WTC11 (cell line): Measurements from ENCODE around the gene CLDN5. TPM values are rescaled to one million over a fixed set of nuclear protein-coding genes. Genes with fewer than 3 reads are reported as not detected.

Experiments used
- ATAC-seq: fragments of 200-7000 bp; cut with Tn5 transposase; 2 replicates; pipeline ENCODE4 v1.10.0; 2021; ENCODE audit warnings: mild to moderate bottlenecking, moderate library complexity
- CTCF ChIA-PET: fragments of 300-600 bp; sonication (Branson Sonifier 250); formaldehyde crosslinking; loops from one replicate; lab custom pipeline; 2021; ENCODE audit warnings: antibody characterized with exemption; lab: Charles Lee
- POLR2A ChIA-PET: fragments of 350-600 bp; sonication (Branson Sonifier 250); formaldehyde crosslinking; loops from one replicate; lab custom pipeline; 2021; ENCODE audit warnings: antibody characterized with exemption; lab: Charles Lee
- DNase-seq: peaks from one replicate; pipeline ENCODE4 v3.0.0; 2021; ENCODE audit warnings: low spot score
- H3K27ac Mint-ChIP-seq: 2 replicates; pipeline ENCODE4 v1.8.0; 2021; ENCODE audit warnings: mixed read lengths
- H3K27me3 Mint-ChIP-seq: 2 replicates; pipeline ENCODE4 v1.8.0; 2021; ENCODE audit warnings: low read depth, mild to moderate bottlenecking, moderate library complexity, mixed read lengths
- H3K36me3 Mint-ChIP-seq: 2 replicates; pipeline ENCODE4 v1.8.0; 2021; ENCODE audit warnings: mixed read lengths
- H3K4me1 Mint-ChIP-seq: 2 replicates; pipeline ENCODE4 v1.8.0; 2022; ENCODE audit warnings: mixed read lengths
- H3K4me3 Mint-ChIP-seq: 2 replicates; pipeline ENCODE4 v1.8.0; 2021; ENCODE audit warnings: mild to moderate bottlenecking, moderate library complexity, mixed read lengths
- H3K9me3 Mint-ChIP-seq: 2 replicates; pipeline ENCODE4 v1.8.0; 2021; ENCODE audit warnings: mixed read lengths
- ESRRA ChIP-seq: sonication (generic); formaldehyde crosslinking; IDR thresholded peaks from 2 replicates; pipeline ENCODE4 v1.8.1; 2022; ENCODE audit warnings: mild to moderate bottlenecking, missing genetic modification reagents, borderline replicate concordance
- GRHL2 ChIP-seq: fragments of 250-450 bp; sonication (Bioruptor Pico); IDR thresholded peaks from 2 replicates; pipeline ENCODE4 v1.8.0; 2022; ENCODE audit warnings: mild to moderate bottlenecking, moderate library complexity; ENCODE audit not compliant: insufficient replicate concordance, severe bottlenecking
- HMGA2 ChIP-seq: fragments of 250-450 bp; sonication (Bioruptor Pico); IDR thresholded peaks from 2 replicates; pipeline ENCODE4 v1.4.0; 2021; ENCODE audit warnings: mild to moderate bottlenecking, moderate library complexity
- JAZF1 ChIP-seq: fragments of 250-450 bp; sonication (Bioruptor Pico); IDR thresholded peaks from 2 replicates; pipeline ENCODE4 v1.9.0; 2021; ENCODE audit warnings: moderate library complexity, mild to moderate bottlenecking, inconsistent platforms
- NR2C2 ChIP-seq: sonication (generic); formaldehyde crosslinking; IDR thresholded peaks from 2 replicates; pipeline ENCODE4 v1.8.0; 2022; ENCODE audit warnings: mild to moderate bottlenecking, missing genetic modification reagents
- PRDM15 ChIP-seq: sonication (generic); formaldehyde crosslinking; IDR thresholded peaks from 2 replicates; pipeline ENCODE4 v1.8.0; 2022; ENCODE audit warnings: missing genetic modification reagents
- SMAD3 ChIP-seq: sonication (generic); formaldehyde crosslinking; IDR thresholded peaks from 2 replicates; pipeline ENCODE4 v1.8.0; 2022; ENCODE audit warnings: missing genetic modification reagents, mild to moderate bottlenecking, borderline replicate concordance
- ZNF317 ChIP-seq: sonication (generic); formaldehyde crosslinking; IDR thresholded peaks from 2 replicates; pipeline ENCODE4 v1.8.1; 2023; ENCODE audit warnings: low read depth, mild to moderate bottlenecking, moderate library complexity, missing genetic modification reagents, borderline replicate concordance
- ZNF423 ChIP-seq: fragments of 250-450 bp; sonication (Bioruptor Pico); IDR thresholded peaks from 2 replicates; pipeline ENCODE4 v2.1.2; 2022; ENCODE audit warnings: mild to moderate bottlenecking, moderate library complexity
- ZNF532 ChIP-seq: fragments of 250-450 bp; sonication (Bioruptor Pico); IDR thresholded peaks from 2 replicates; pipeline ENCODE4 v1.9.0; 2021; ENCODE audit warnings: mild to moderate bottlenecking, borderline replicate concordance
- total RNA-seq: library from RNA; stranded (reverse); gene quantifications from 3 replicates; pipeline ENCODE4 v1.2.3, GENCODE V29; 2021
- TF ChIP-seq, protein P1 (sequence below): sonication (generic); formaldehyde crosslinking; IDR thresholded peaks from 2 replicates; pipeline ENCODE4 v1.8.0; 2022; ENCODE audit warnings: mild to moderate bottlenecking, missing genetic modification reagents
- TF ChIP-seq, protein P2 (sequence below): sonication (generic); formaldehyde crosslinking; IDR thresholded peaks from 2 replicates; pipeline ENCODE4 v1.8.1; 2023; ENCODE audit warnings: mild to moderate bottlenecking, missing genetic modification reagents, moderate library complexity
- TF ChIP-seq, protein P3 (sequence below): sonication (generic); formaldehyde crosslinking; IDR thresholded peaks from 2 replicates; pipeline ENCODE4 v1.8.1; 2022; ENCODE audit warnings: missing genetic modification reagents, borderline replicate concordance
- TF ChIP-seq, protein P4 (sequence below): sonication (generic); formaldehyde crosslinking; IDR thresholded peaks from 2 replicates; pipeline ENCODE4 v1.8.0; 2022; ENCODE audit warnings: mild to moderate bottlenecking, missing genetic modification reagents

The CLDN5 gene
- total RNA-seq, 1 experiment from 2014 or later: 1.0 TPM

GRCh38 chr22:19566279-19567156, 42.3 kb upstream of the CLDN5 start:
- no peak for ATAC-seq
- H3K27ac Mint-ChIP-seq: no peak overlapping the region
- TF ChIP-seq ZNF423 (CRISPR knock-in tag): no peak
- TF ChIP-seq, protein P1, sequence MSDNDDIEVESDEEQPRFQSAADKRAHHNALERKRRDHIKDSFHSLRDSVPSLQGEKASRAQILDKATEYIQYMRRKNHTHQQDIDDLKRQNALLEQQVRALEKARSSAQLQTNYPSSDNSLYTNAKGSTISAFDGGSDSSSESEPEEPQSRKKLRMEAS (CRISPR knock-in tag): no peak
- no peak for TF ChIP-seq HMGA2 (CRISPR knock-in tag)
- TF ChIP-seq JAZF1 (CRISPR knock-in tag): no peak
- TF ChIP-seq, protein P2, sequence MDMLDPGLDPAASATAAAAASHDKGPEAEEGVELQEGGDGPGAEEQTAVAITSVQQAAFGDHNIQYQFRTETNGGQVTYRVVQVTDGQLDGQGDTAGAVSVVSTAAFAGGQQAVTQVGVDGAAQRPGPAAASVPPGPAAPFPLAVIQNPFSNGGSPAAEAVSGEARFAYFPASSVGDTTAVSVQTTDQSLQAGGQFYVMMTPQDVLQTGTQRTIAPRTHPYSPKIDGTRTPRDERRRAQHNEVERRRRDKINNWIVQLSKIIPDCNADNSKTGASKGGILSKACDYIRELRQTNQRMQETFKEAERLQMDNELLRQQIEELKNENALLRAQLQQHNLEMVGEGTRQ (CRISPR knock-in tag): no peak
- TF ChIP-seq, protein P3, sequence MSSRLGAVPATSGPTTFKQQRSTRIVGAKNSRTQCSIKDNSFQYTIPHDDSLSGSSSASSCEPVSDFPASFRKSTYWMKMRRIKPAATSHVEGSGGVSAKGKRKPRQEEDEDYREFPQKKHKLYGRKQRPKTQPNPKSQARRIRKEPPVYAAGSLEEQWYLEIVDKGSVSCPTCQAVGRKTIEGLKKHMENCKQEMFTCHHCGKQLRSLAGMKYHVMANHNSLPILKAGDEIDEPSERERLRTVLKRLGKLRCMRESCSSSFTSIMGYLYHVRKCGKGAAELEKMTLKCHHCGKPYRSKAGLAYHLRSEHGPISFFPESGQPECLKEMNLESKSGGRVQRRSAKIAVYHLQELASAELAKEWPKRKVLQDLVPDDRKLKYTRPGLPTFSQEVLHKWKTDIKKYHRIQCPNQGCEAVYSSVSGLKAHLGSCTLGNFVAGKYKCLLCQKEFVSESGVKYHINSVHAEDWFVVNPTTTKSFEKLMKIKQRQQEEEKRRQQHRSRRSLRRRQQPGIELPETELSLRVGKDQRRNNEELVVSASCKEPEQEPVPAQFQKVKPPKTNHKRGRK (CRISPR knock-in tag): no peak
- no peak for TF ChIP-seq ZNF317 (CRISPR knock-in tag)
- TF ChIP-seq NR2C2 (CRISPR knock-in tag): no peak
- no peak for TF ChIP-seq PRDM15 (CRISPR knock-in tag)
- TF ChIP-seq GRHL2 (CRISPR knock-in tag): no peak
- TF ChIP-seq ZNF532 (CRISPR knock-in tag): no peak
- TF ChIP-seq SMAD3 (CRISPR knock-in tag): no peak
- TF ChIP-seq ESRRA: no peak
- TF ChIP-seq, protein P4, sequence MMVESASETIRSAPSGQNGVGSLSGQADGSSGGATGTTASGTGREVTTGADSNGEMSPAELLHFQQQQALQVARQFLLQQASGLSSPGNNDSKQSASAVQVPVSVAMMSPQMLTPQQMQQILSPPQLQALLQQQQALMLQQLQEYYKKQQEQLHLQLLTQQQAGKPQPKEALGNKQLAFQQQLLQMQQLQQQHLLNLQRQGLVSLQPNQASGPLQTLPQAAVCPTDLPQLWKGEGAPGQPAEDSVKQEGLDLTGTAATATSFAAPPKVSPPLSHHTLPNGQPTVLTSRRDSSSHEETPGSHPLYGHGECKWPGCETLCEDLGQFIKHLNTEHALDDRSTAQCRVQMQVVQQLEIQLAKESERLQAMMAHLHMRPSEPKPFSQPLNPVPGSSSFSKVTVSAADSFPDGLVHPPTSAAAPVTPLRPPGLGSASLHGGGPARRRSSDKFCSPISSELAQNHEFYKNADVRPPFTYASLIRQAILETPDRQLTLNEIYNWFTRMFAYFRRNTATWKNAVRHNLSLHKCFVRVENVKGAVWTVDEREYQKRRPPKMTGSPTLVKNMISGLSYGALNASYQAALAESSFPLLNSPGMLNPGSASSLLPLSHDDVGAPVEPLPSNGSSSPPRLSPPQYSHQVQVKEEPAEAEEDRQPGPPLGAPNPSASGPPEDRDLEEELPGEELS (CRISPR knock-in tag): no peak
- TF ChIP-seq, all 79 proteins: peak for 0
- ChIA-PET POLR2A (no interaction called here), CTCF (interaction anchor here (0.6 to 1.2 kb wide), 3 partner anchors 63 to 846 kb away, joined by 3 to 5 read pairs (median 3); no protein-coding TSS in a partner anchor)
- peaks cover 7% of the 10 kb centered on the region for H3K4me1 Mint-ChIP-seq
- H3K36me3 Mint-ChIP-seq: no peaks in the 10 kb centered on the region
- no peaks in the 10 kb centered on the region for H3K27me3 Mint-ChIP-seq
- no peak overlapping the region for H3K4me3 Mint-ChIP-seq
- peaks cover 7% of the 10 kb centered on the region for H3K9me3 Mint-ChIP-seq
- no peak for DNase-seq
